Stimulated activated CD8-positive, alpha-beta memory T cell treated with anti-CD3 and anti-CD28 coated beads, Interleukin-7, amount 100 ng/mL, for 4 hours (primary cell): ENCODE results near the gene CRYZL1.

Experiments used
- DNase-seq, 2 donors: peaks; one replicate each; pipeline ENCODE4 v3.0.0-alpha.2; 2020; ENCODE audit warnings: low read depth in 2 of 2

CRYZL1 gene

DNA sequence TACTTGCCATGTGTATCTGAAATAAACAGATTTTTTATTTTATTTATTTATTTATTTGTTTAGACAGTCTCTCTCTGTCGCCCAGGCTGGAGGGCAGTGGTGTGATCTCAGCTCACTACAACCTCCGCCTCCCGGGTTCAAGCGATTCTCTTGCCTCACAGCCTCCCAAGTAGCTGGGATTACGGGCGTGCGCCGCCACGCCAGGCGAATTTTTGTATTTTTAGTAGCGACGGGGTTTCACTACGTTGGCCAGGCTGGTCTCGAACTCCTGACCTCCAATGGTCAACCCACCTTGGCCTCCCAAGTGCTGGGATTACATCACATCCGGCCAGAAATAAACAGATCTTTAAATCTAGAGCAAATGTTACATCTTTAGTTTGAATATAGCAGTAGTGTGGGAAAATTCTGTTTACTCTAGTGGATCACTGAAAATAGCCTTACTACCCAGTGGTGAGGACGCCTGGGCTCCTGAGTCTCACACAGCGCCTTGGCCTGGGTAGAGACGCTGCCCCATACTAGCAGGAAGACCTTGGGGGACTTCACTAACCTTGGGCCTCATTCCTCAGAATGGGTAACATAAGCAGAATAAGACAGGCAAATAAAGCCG, 100.3 kb downstream of the CRYZL1 start:
- no peak for DNase-seq

DNA sequence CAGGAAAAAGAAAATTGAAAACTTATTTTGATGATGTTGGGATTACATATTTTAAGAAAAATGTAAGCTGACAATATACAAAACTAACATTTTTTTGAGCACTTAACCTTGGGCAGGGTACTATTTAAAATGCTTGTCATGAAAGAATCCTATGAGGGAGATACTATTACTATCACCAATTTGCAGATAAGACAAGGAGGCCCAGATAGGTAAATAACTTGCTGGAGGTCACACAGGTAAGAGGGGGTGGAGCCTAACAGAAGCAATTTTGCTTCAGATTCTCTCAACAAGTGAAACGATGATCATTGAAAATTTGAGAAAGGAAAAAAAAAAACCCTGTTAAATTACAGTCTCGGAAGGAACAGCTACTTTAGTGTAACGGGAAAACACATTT, 100.8 kb downstream of the CRYZL1 start:
- no peak for DNase-seq

DNA sequence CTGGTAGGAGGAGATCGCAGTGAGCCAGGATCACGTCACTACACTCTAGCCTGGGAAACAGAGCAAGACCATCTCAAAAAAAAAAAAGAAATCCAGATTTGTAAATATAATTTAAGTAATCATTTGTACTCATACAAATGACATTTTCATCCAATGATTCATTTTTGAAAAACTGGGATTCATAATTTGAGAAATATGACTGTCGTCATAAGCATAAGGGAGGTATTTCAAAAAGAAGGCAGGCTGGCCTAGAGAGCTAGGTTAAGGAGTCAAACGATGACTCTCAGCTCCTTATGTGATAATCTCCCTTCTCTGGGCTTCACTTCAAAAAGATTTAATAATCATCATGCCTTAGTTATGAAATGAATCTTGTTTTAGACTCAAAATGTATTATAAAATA, 101.9 kb downstream of the CRYZL1 start:
- DNase-seq = no peak
